ENCODE measurements around the gene TMEM187.
"Not testable (repeated sequence)": the region's sequence is repeated elsewhere in the genome, so short reads cannot be mapped to it uniquely, and the experiment has no call there.

Gene TMEM187

GRCh38 chrX:153971450-153972367 is 845 bp upstream of the TMEM187 start, which contains the start of gene HCFC1:
Gene HCFC1 (minus strand): TSS chrX:153971818. CDS start chrX:153970840, 978 bp downstream.
- peak; percentile 91 to 95 (median 93) for DNase-seq

GRCh38 chrX:153973127-153974002 is 811 bp downstream of the TMEM187 start:
- DNase-seq, result no peak

GRCh38 chrX:153974003-153974725 is 1.6 kb downstream of the TMEM187 start:
- DNase-seq, result peak; percentile 47 to 74 (median 68)

GRCh38 chrX:153974726-153975286 is 2.3 kb downstream of the TMEM187 start:
- DNase-seq, result peak in 3 of 4 experiments; percentile 31 to 38 (median 38)

- not testable (repeated sequence) for DNase-seq
These were observed 7.8 kb downstream of the TMEM187 start for GRCh38 chrX:153980394-153980793.

GRCh38 chrX:153981231-153981630 is 8.7 kb downstream of the TMEM187 start:
- no peak for DNase-seq

- peak; percentile 80 to 91 (median 89) for DNase-seq
These were observed 9.4 kb downstream of the TMEM187 start for GRCh38 chrX:153981771-153982533.

- DNase-seq, result peak; percentile 56 to 79 (median 66)
These were observed 10.8 kb downstream of the TMEM187 start for GRCh38 chrX:153983321-153983801.

- DNase-seq, result peak in 3 of 4 experiments; percentile 30 to 64 (median 61)
These were observed 12.0 kb downstream of the TMEM187 start for GRCh38 chrX:153984351-153985178.

- no peak for DNase-seq
These were observed 15.9 kb downstream of the TMEM187 start for GRCh38 chrX:153988493-153988892.

GRCh38 chrX:153989973-153990655 is 17.6 kb downstream of the TMEM187 start:
- DNase-seq, result no peak

GRCh38 chrX:153991013-153991580 is 18.5 kb downstream of the TMEM187 start:
- no peak for DNase-seq

GRCh38 chrX:153992180-153992579 is 19.6 kb downstream of the TMEM187 start:
- peak; percentile 52 to 69 (median 62) for DNase-seq

- DNase-seq, result no peak
These were observed 20.5 kb downstream of the TMEM187 start for GRCh38 chrX:153993079-153993478.

- DNase-seq, result no peak
These were observed 21.4 kb downstream of the TMEM187 start for GRCh38 chrX:153993978-153994377.

GRCh38 chrX:153994398-153994797 is 21.8 kb downstream of the TMEM187 start:
- not testable (repeated sequence) for DNase-seq

- DNase-seq, result no peak
These were observed 22.9 kb downstream of the TMEM187 start for GRCh38 chrX:153995504-153995903.

- DNase-seq, result peak in 2 of 4 experiments; percentile 15 to 44
These were observed 26.9 kb downstream of the TMEM187 start for GRCh38 chrX:153999359-154000037.
